H1 (cell line): ENCODE results near the gene DCUN1D4. TPM values are rescaled to one million over a fixed set of nuclear protein-coding genes. Genes with fewer than 3 reads are reported as not detected.

Source experiments
- ATF2 ChIP-seq: IDR thresholded peaks from 2 replicates; pipeline ENCODE4 v1.6.1; 2012; ENCODE audit warnings: low read length, inconsistent platforms
- BCL11A ChIP-seq, 2 experiments: IDR thresholded peaks; one replicate each; pipeline ENCODE4 v1.6.1; 2011; ENCODE audit warnings: low read depth in 2 of 2, low read length in 2 of 2, mild to moderate bottlenecking in 2 of 2
- CBX5 ChIP-seq: fragments of 300-800, 300-1000 bp; sonication (generic); IDR thresholded peaks from 2 replicates; pipeline ENCODE4 v1.7.1; 2016; ENCODE audit warnings: antibody characterized with exemption, low read length, low read depth
- CEBPB ChIP-seq: IDR thresholded peaks from 2 replicates; pipeline ENCODE4 v1.6.1; 2012; ENCODE audit warnings: low read depth, low read length
- CHD1 ChIP-seq: IDR thresholded peaks from 2 replicates; pipeline ENCODE4 v1.6.1; 2012; ENCODE audit warnings: low read depth, low read length, improper control_type of control experiment
- E2F6 ChIP-seq: IDR thresholded peaks from 2 replicates; pipeline ENCODE4 v1.6.1; 2012; ENCODE audit warnings: inconsistent platforms
- EZH2 ChIP-seq: fragments of 200-600 bp; sonication (generic); IDR thresholded peaks from 2 replicates; pipeline ENCODE4 v1.7.1; 2012; ENCODE audit warnings: low read depth, mild to moderate bottlenecking, moderate library complexity, low read length, inconsistent platforms; ENCODE audit not compliant: severe bottlenecking
- GABPA ChIP-seq: IDR thresholded peaks from 2 replicates; pipeline ENCODE4 v1.6.1; 2011; ENCODE audit warnings: mild to moderate bottlenecking, low read length, moderate library complexity, borderline replicate concordance; ENCODE audit not compliant: insufficient read depth
- KDM1A ChIP-seq: fragments of 200-600, 300-600 bp; sonication (generic); IDR thresholded peaks from 2 replicates; pipeline ENCODE4 v1.7.1; 2016; ENCODE audit warnings: mild to moderate bottlenecking, low read length, borderline replicate concordance
- NRF1 ChIP-seq: IDR thresholded peaks from 2 replicates; pipeline ENCODE4 v1.6.1; 2011; ENCODE audit warnings: mild to moderate bottlenecking, low read depth, low read length, improper control_type of control experiment
- PHF8 ChIP-seq: fragments of 200-600 bp; sonication (generic); conservative IDR thresholded peaks from 2 replicates; pipeline ENCODE4 v1.7.1; 2012; ENCODE audit warnings: low read depth, mild to moderate bottlenecking, inconsistent platforms, low read length, moderate library complexity
- POLR2AphosphoS5 ChIP-seq: IDR thresholded peaks from 2 replicates; pipeline ENCODE4 v1.6.1; 2011; ENCODE audit warnings: low read depth, low read length
- RAD21 ChIP-seq, 2 experiments: IDR thresholded peaks in 1 of 2; conservative IDR thresholded peaks in 1 of 2; 2 replicates each; pipeline ENCODE4 v1.6.1; 2011; ENCODE audit warnings: low read depth in 2 of 2, low read length in 2 of 2, improper control_type of control experiment in 1 of 2, inconsistent platforms in 1 of 2, mild to moderate bottlenecking in 1 of 2, moderate library complexity in 1 of 2
- RBBP5 ChIP-seq: IDR thresholded peaks from 2 replicates; pipeline ENCODE4 v1.7.1; 2012; ENCODE audit warnings: low read depth, mild to moderate bottlenecking, inconsistent platforms, low read length, moderate library complexity, borderline replicate concordance
- RFX5 ChIP-seq: IDR thresholded peaks from 2 replicates; pipeline ENCODE4 v1.6.1; 2011; ENCODE audit warnings: low read depth, low read length, improper control_type of control experiment, borderline replicate concordance
- RXRA ChIP-seq: IDR thresholded peaks from 2 replicates; pipeline ENCODE4 v1.6.1; 2011; ENCODE audit warnings: low read depth, mild to moderate bottlenecking, low read length, moderate library complexity; ENCODE audit not compliant: insufficient read depth
- SIRT6 ChIP-seq: IDR thresholded peaks from one replicate; pipeline ENCODE4 v1.7.1; 2012; ENCODE audit warnings: low read length, inconsistent platforms
- SRF ChIP-seq: IDR thresholded peaks from 2 replicates; pipeline ENCODE4 v1.6.1; 2011; ENCODE audit warnings: mild to moderate bottlenecking, low read depth, low read length, moderate library complexity
- TBP ChIP-seq: IDR thresholded peaks from 2 replicates; pipeline ENCODE4 v1.6.1; 2011; ENCODE audit warnings: low read depth, low read length, improper control_type of control experiment
- YY1 ChIP-seq: IDR thresholded peaks from 2 replicates; pipeline ENCODE4 v1.6.1; 2011; ENCODE audit warnings: low read depth, mild to moderate bottlenecking, low read length
- ZNF274 ChIP-seq: IDR thresholded peaks from 2 replicates; pipeline ENCODE4 v1.7.0; 2012; ENCODE audit warnings: low read length, borderline replicate concordance; ENCODE audit errors: extremely low read depth
- polyA plus RNA-seq, 7 experiments: library from polyadenylated mRNA; depleted of rRNA in 3 of 7; stranded (reverse) in 5 of 7; unstranded in 2 of 7; fragments of >200 nt in 5 of 7; fragments of 200-250 nt in 2 of 7; gene quantifications; 1 replicate in 5 of 7; 2 replicates in 1 of 7; 4 replicates in 1 of 7; pipeline versions ENCODE4 v1.2.1 to v1.2.3, GENCODE V29; 2011 to 2013; ENCODE audit warnings: missing spikeins in 2 of 7, mixed read lengths in 2 of 7
- total RNA-seq: library from RNA; stranded (reverse); fragmentation: NEBNext Ultra II Directional; extraction: Animal tissue kit (Norgen Biotek cat#: 25700); gene quantifications from 2 replicates; pipeline ENCODE4 v1.2.1, GENCODE V29; 2021

The DCUN1D4 gene
- total and polyA plus RNA-seq, 2 of the 8 experiments (the other 6 are each of a cell fraction or from before 2014, with no cell fraction given) = 22.9 to 55.9 TPM

- TF ChIP-seq NRF1 = no peak
- TF ChIP-seq SRF = no peak
- TF ChIP-seq CBX5 = no peak
- no peak for TF ChIP-seq ZNF274
- no peak; the same call in 1 of the 2 replicates for TF ChIP-seq YY1
- no peak for TF ChIP-seq ATF2
- TF ChIP-seq RFX5 = no peak
- TF ChIP-seq RBBP5 = no peak; the same call in 1 of the 2 replicates
- TF ChIP-seq RXRA = no peak
- TF ChIP-seq EZH2 = no peak
- TF ChIP-seq TBP = peak; percentile 54; the same call in 1 of the 2 replicates
- TF ChIP-seq E2F6 = peak; percentile 70; the same call in 1 of the 2 replicates
- TF ChIP-seq RAD21 (IDR thresholded peaks at IDR 0.05 in 1 of 2, conservative IDR thresholded peaks at IDR 0.05 in 1 of 2; ENCODE audit: low read depth in 2 of 2, low read length in 2 of 2) = no peak
- no peak for TF ChIP-seq BCL11A (IDR thresholded peaks at IDR 0.05; ENCODE audit: low read depth in 2 of 2, low read length in 2 of 2)
- TF ChIP-seq GABPA = no peak
- no peak for TF ChIP-seq CHD1
- no peak for TF ChIP-seq KDM1A
- TF ChIP-seq CEBPB = no peak
- peak; percentile 68 for TF ChIP-seq POLR2AphosphoS5
- TF ChIP-seq PHF8 = peak; percentile 53
- TF ChIP-seq SIRT6 = no peak
Observed at GRCh38 chr4:51844153-51845054, 1.5 kb downstream of the DCUN1D4 start (continued).
